ENCODE measurements around the gene CITED2.

- TF ChIP-seq POLR2A (IDR thresholded peaks at IDR 0.05) (no peak), CTCF (IDR thresholded peaks at IDR 0.05) (no peak)
Measured at GRCh38 chr6:139418481-139419132, 44.2 kb upstream of the CITED2 start.

All from adrenal gland (tissue), 5 donors.